A172 (cell line): ENCODE data around the gene MSH3. TPM values are rescaled to one million over a fixed set of nuclear protein-coding genes. Genes with fewer than 3 reads are reported as not detected.
A peak's percentile ranks its signal among the peaks of the same experiment; 100 is the strongest.
"Not testable (repeated sequence)": the region's sequence is repeated elsewhere in the genome, so short reads cannot be mapped to it uniquely, and the experiment has no call there.

ENCODE experiments used
- DNase-seq: peaks from one replicate; pipeline ENCODE4 v3.0.0-alpha.2; 2015; ENCODE audit warnings: low spot score
- total RNA-seq: library from RNA; depleted of rRNA; stranded (reverse); fragments of >200 nt; shearing (Covaris generic); gene quantifications from 2 replicates; pipeline ENCODE4 v1.2.3, GENCODE V29; 2014

Gene MSH3
- total RNA-seq, 1 experiment from 2014 or later: 21.4 TPM

- DNase-seq: peak; percentile 7
Measured at GRCh38 chr5:80656425-80656824, 2.0 kb downstream of the MSH3 start.

DNA sequence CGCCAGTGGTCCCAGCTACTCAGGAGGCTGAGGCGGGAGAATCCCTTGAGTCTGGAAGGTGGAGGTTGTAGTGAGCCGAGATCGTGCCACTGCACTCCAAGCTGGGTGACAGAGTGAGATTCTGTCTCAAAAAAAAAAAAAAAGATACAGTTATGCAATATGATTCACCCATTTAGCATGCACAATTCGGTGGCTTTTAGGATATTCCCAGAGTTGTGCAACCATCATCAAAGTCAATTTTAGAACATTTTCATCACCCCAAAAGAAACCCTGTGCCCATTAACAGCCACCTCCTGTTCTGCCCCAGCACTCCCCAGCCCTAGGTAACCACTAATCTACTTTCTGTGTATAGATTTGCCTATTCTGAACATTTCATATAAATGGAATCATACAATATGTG, 4.7 kb downstream of the MSH3 start:
- DNase-seq: no peak

- DNase-seq: not testable (repeated sequence)
Measured at GRCh38 chr5:80660661-80661060, 6.2 kb downstream of the MSH3 start.

DNA sequence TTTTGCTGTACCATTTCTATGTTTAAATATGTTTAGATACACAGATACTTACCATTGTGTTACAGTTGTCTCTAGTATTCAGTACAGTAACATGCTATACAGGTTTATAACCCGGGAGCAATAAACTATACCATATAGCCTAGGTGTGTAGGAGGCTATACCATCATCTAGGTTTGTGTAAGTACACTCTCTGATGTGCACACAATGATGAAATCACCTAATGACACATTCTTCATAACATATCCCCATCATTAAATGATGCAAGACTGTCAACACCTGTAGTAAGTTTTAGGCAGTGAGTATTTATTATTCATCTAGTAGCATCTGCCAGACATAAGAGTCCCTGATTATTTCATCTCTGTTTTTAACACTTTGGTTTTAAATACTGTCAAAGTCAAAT, 7.7 kb downstream of the MSH3 start:
- DNase-seq: no peak

- no peak for DNase-seq
Measured at GRCh38 chr5:80665057-80665456, 10.6 kb downstream of the MSH3 start.

- no peak for DNase-seq
Measured at GRCh38 chr5:80667384-80667783, 12.9 kb downstream of the MSH3 start.

- no peak for DNase-seq
Measured at GRCh38 chr5:80668016-80668969, 13.8 kb downstream of the MSH3 start.

DNA sequence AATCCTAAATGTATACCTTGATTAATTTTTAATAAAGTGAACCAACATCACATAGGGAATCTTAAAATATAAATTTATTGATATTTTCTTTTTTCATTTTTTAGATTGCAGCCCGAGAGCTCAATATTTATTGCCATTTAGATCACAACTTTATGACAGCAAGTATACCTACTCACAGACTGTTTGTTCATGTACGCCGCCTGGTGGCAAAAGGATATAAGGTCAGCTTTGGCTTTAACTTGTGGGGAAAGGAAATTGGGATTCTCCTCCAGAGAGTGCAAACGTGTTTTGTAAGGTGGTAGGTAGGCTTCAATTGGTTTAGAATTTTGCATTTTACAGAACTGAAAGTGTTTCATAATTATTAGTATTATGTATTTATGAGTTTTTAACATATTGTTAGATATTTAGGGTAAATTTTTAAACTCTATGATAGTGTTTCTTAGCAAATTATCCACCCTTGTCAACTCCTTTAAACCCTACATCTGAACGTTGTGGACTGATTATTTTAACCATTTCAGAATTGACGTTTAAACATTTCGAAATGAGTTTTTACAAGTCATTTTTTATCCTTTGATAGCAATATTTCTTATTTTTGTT, 17.8 kb downstream of the MSH3 start:
- DNase-seq: peak; percentile 60

DNA sequence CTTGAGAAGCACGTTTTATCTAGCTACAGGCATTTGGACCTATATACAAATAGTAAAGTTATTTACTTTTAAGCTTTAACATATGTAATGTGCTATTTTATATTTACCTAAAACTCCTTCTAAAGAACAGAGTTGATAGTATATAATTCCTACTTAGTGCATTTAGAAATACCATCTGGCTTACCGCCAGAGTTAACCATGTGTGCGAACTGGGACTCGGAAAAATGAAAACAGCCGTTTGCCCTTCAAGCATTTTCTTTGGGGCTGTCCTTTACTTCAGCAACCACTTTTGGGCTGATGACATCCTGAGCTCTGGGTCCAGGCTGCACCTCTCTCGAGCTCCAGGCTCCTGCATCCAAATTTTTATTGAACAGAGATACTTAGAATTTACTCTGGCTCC, 22.3 kb downstream of the MSH3 start:
- no peak for DNase-seq

DNA sequence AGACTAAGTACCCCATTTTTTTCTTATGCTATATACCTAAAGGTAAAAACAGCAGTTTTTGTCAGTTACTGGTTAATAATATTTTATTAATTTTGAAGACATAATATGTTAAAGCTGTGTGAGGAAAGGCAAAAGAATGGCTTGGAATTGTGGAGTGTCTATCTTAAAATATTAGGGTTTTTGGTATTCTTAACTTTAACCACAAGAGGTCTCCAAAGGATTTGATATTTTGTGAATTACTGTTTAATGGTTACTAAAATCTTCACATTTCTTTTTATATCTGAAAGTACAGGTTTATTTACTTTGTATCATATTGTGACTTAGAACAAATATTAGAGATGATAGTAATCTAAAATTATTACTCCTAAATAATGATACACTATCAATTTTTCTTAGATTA, 32.3 kb downstream of the MSH3 start:
- DNase-seq: peak; percentile 21

GRCh38 chr5:80688648-80689420, 34.4 kb downstream of the MSH3 start:
- no peak for DNase-seq

- no peak for DNase-seq
Measured at GRCh38 chr5:80689627-80690026, 35.2 kb downstream of the MSH3 start.

DNA sequence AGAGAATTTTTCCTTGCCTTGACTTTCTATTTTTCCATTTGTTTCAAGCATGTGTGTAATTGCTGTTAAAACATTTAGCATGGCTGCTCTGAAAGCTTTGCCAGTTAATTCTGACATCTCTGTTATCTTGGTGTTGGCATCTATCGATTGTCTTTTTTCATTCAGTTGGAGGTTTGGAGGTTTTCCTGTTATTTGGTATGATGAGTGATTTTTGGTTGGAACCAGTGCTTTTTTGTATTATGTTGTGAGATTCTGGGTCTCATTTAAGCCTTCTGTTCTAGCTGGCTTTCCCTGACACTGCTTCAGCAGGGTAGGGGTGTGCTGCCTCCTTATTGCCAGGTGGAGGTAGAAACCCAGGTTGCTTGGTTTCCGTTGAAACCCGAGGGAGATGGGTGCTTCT, 41.2 kb downstream of the MSH3 start:
- DNase-seq: no peak

- DNase-seq: no peak
Measured at GRCh38 chr5:80696450-80696849, 42.0 kb downstream of the MSH3 start.

GRCh38 chr5:80697100-80697499, 42.6 kb downstream of the MSH3 start:
- DNase-seq: no peak

- DNase-seq: no peak
Measured at GRCh38 chr5:80698369-80698768, 43.9 kb downstream of the MSH3 start.

DNA sequence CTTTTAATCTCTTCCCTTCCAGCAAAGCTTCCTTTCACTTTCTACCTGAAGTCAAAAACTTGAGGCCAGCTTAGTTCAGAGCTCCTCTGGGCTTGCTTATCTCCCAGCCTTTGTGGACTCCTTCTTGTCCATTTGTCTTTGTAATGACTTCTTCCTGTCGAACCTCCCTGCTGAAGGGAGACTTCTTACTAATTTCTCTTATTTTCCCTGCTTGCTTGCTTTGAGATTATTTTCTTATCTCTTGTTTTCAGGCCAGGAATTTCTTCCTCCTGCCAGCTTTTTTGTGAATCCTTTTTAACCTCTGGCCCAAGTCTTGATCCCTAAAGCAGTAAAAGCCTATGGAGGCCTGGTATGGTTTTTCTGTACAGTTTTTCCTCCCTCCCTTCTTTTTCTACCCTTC, 47.1 kb downstream of the MSH3 start:
- no peak for DNase-seq

DNA sequence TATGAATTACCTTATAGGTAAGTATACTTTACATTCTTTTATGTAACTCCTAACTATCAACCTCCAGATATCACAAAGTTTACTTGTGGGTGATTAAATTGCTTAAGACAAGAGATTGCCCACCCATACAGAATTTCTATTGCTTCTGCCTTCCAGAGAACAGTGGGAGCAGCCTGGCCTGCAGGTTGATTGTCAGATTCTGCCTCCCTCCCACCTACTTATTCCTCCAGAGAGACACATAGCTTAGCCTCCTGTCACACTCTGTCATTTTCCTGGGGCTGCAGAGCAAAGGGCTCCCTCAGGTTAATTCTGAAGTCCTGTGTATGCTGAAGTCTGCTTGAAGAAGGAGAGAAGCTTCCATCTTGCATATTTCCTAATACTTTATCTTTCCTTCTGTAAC, 48.8 kb downstream of the MSH3 start:
- DNase-seq: no peak

GRCh38 chr5:80703747-80704146, 49.3 kb downstream of the MSH3 start:
- no peak for DNase-seq

DNA sequence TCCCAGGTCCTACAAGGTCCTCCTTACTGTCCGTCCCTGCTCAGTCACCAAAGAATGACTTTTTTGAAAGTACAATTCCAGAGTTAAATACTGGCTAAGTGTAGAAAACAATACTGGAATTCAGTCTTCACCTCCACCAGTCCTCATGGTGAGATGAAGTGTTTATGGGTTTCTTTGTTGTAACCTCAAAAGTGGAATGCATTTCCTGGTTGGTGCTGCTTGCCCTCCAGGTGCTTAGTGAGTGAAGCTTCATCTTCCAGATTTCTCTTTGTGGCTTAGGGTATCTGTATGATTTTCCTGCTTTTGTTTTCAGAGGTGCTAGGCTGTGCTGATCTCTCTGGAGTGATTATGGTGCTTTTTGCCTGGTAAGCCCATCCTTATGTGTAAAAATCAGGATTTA, 49.8 kb downstream of the MSH3 start:
- no peak for DNase-seq

- DNase-seq: no peak
Measured at GRCh38 chr5:80705216-80705769, 50.8 kb downstream of the MSH3 start.

DNA sequence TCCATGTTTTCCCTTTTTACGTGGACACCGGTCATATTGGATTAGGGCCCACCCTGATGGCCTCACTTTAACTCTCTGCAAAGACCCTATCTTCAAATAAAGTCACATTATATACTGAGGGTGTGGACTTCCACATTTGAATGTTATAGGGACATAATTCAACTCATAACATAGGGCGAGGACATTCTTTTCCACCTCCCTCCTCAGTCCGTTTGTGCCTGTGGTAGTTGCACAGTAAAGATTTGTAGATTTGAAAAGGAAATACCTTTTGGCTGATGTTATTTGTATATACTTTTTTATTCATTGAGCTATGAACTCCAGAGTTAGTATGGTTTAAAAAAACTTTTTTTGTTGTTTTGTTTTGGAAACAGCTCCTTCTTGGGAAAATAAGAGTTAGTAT, 51.3 kb downstream of the MSH3 start:
- no peak for DNase-seq
